ENCODE results near the gene IL36B.

IL36B gene

DNA sequence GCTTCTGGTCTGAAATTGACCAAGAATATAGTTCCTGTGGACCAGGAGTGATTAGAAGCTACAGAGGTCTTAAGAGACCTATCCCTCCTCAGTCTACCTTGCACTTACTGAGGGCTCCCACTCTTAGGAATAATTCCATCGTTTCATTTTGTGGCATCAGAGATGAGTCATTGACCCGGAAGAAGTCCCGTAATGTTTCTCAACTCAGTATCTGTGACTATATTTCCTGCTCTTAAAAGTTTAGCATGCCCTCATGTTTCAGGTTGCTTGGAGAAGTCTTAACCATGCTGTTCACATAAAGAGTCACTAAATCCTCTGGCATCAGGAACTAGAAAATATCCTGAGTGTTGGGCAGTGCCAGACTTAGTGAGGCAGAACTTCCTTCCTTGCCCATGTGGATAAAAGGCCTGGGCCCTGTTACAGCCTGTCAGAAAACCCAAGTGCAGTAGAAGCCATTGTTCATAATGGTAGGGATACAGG, 47.6 kb downstream of the IL36B start, which contains the start of gene IL36A:
IL36A (plus strand) TSS at position 430 of the 480 bp plus-strand sequence. CDS start 413 bp downstream, outside the sequence.
- no peak for DNase-seq

DNA sequence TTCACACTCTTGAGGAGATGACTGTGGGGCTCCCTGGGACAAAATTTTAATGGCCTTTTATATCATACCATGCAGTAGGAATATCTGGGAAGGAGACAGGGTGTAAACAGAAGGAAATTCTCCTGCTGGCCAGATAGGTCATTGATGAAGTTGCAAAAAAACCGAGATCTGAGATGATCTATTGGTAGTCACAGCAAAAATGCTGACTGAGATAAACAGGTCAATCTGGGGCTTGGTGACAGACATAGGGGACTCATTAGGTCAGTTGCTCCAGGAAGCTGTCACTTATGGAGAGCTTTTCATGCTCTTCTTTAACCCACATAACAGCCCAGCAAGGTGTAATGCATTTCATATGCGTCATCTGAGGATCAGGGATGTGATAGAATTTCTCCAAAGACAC, 50.0 kb downstream of the IL36B start:
- DNase-seq = no peak

DNA sequence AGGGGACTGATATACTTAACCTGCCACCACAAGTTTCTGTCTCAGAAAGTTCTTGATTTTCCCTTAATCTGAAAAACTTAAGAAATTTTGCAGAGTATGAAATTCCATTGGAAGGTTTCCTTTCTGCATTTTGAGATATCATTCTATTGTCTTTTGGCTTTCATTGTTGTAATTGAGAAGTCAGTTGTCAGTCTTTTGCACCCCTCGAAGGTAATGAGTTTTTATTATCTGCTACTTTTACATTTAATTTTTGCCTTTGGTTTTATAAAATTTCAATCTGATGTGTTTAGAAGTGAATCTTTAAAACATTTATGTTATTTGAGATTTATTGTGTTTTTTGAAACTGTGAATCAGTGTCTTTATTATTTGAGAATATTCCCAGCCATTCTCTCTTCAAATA, 52.2 kb downstream of the IL36B start:
- DNase-seq = no peak

DNA sequence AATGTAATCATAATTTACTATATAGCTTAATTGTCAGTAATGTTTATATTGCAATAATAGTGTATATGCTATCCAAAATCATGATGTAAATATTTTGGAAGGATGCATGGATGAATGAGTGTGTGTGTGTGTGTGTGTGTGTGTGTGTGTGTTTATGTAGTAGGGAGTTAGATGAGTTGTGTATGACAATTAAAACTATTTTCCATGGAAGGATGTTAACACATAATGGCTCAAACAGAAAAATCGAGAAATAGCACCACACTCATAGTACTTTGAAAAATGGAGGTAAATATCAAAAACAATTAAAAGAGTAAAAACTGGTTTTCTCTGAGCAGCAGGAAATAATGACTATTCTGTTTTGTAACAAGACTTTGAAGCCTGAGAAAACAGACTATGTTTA, 55.5 kb downstream of the IL36B start:
- no peak for DNase-seq

DNA sequence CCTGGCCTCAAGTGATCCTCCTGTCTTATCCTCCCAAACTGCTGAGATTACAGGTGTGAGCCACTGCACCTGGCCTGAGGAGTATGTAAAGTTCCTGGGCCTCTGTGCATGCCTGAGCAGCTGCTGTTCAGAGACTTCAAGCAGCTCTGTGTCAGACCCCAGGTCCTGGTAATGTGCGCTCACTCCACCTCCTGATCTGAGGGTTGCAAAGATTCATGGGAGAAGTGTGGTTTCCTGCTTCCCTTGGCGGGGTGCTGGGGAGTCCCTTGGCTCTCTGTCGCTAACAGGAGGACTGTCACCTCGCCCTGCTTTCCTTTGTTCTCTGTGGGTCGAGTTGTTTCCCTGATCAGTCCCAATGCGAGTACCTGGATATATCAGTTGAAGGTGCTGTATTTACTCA, 56.0 kb downstream of the IL36B start:
- DNase-seq = peak; percentile 79

DNA sequence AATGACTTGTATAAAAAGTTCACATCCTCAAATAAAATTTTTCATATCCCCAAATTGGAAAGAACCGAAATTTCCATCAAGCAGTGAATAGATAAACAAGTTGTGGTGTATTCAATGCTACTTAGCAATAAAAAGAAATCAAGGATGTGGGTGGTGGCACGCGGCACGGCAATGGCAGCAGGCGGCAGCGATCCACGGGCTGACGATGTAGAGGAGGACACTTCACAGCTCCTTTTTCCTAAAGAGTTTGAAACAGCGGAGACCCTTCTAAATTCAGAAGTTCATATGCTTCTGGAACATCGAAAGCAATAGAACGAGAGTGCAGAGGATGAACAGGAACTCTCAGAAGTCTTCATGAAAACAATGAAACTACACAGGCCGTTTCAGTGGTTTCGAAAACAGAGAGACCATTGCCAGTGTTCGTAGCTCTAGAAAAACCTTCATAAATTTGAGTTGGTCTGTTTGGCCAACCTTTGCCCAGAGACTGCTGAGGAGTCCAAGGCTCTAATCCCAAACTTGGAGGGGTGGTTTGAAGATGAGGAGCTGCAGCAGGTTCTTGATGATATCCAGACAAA, 57.2 kb downstream of the IL36B start:
- DNase-seq = peak; percentile 20

DNA sequence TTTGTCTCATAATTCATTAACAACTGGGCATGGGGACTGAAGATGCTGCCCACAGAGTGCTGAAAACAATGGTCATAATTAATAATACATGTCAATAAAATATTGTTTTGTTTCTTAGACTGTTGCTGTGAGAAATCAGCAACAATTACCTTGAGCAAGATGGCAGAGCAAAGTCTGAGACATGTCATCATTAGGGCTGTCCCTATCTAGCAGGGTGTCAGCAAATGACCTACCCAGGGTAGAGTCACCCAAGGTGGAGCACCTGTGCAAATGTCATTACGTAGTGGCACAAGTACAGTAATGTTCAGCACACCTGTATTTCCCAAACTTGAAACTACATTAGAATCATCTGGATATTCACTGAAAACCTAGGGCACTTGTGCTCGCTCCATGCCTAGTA, 58.0 kb downstream of the IL36B start:
- DNase-seq = no peak

DNA sequence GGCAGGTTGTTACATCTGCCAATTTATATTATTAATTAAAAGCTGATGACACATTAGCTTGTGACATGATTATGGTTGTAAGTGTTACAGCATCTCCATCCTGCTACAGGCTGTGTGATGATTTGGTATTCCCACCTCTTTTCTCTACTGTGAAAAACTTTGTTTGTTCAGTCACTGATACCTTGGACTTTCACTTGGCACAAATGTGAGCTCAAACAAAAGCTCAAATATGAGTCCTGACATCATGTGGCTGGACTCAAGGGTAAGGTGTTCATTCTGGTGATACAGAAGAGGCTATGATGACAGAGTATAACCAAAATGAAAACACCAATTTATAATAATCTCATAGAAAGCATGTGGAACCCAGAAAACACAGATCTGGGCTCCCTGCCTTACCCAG, 58.8 kb downstream of the IL36B start:
- no peak for DNase-seq

DNA sequence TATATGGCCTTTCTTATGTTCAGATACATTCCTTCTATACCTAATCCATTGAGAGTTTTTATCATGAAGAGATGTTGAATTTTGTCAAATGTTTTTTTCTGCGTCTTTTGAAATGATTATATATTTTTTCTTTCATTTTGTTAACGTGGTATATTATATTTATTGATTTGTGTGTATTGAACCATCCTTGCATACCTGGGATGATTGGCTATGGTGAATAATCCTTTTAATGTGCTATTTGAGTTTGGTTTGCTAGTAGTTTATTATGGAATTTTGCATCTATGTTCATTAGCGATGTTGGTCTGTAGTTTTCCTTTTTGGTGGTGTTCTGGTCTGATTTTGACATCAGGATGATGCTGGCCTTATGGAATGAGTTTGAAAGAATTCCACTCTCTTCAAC, 63.1 kb downstream of the IL36B start:
- no peak for DNase-seq

DNA sequence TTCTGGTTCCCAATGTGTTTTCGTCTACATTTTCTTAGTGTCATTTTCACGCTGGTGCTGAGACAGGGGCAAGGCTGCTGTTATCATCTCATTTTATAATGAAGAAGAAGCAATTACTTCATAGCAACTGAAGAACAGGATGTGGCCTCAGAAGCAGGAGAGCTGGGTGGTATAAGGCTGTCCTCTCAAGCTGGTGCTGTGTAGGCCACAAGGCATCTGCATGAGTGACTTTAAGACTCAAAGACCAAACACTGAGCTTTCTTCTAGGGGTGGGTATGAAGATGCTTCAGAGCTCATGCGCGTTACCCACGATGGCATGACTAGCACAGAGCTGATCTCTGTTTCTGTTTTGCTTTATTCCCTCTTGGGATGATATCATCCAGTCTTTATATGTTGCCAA, 67.6 kb downstream of the IL36B start:
- DNase-seq = peak; percentile 28

DNA sequence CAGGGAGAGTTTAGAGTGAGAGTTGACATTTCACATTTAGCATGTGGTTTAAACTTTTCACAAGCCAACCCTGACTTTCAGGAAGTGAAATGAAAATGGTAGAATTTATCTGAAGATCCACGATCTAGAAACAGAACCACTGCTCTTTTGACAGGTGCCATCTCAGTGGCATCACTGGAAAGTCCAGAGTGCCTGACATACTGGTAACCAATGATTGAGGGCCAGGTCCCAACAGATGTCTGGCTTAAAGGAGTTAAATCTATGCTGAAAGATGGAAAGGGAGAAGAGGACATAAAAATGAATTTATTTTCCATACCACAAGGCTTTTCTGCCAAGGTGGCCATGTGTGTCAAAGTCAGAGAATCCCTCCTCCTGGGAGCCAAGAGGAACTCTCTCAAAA, 72.1 kb downstream of the IL36B start:
- DNase-seq = no peak

DNA sequence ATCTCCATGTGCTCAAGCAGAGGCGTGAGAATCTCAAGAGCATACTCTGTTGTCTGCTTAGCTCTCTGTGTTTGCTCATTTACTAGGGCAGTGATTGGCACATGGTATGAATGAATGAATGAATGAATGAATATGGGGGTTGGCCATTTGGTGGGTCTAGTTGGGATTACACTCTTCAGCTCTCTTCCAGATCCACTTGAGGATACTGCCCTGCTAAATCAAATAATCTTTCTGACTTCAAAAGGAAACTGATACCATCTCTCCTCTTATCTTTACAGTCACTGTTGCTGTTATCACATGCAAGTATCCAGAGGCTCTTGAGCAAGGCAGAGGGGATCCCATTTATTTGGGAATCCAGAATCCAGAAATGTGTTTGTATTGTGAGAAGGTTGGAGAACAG, 72.9 kb downstream of the IL36B start:
- no peak for DNase-seq

DNA sequence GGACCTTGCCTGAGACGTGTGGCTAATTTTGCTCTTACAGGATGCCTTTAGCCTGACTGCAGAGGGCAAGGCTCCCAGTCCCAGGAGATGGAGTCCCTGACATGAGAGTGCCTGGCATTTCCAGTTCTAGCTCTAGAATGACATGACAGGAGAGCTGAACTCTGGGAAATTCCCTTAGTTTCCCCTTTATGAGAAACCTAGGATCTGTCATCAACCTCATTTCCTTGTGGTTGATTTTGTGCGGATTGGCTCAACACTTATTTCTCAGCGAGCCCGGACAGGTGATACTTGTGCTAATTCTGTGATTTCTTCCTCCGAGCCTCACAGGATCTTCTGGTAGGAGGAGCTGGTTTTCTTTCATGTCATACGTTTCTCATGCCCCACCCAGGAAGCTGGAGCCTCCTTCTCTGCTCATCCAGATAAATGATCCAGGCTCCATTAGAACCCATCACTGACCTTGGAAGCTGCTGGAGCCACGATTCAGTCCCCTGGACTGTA, 75.1 kb downstream of the IL36B start, which contains the start of gene IL36G:
IL36G (plus strand) TSS at position 448 of the 498 bp plus-strand sequence. CDS start 633 bp downstream, outside the sequence.
- DNase-seq = no peak

Measured in CD4-positive, alpha-beta T cell treated with Interleukin-10 for 1 hour (primary cell).